COR-L47 (cell line): ENCODE data around the gene TNRC6C.
"Not testable (repeated sequence)": the region's sequence is repeated elsewhere in the genome, so short reads cannot be mapped to it uniquely, and the experiment has no call there.

ENCODE experiments used
- DNase-seq: peaks from one replicate; lab custom pipeline; 2025; lab: John Stamatoyannopoulos, UW

The TNRC6C gene

DNA sequence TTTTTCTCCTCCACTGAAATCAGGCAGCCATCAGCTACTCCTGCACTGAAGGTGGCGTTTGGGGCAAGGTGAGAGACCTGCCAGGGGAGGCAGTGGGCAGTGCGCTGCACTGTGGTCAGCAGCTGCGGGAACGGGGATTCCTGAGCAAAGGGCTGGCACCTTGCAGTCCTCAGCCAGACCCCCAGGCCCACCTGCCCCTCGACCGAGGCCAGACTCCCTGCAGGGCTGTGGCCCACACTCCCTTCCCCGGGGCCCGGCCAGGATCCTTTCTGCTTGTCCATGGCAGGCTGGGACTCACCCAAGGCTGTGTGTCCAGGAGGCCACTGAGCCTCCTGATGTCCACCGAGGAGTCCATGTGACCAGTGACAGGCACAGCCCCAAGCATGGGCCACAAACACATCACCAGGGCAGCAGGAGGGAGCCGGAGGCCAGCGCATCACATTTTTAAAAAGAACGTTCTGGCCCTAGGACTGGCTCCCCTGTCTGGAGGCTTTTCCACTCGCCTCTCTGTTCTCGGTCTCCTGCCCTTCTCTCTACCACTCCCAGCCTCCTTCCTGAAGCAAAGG, 28.5 kb upstream of the TNRC6C start:
- DNase-seq: no peak

DNA sequence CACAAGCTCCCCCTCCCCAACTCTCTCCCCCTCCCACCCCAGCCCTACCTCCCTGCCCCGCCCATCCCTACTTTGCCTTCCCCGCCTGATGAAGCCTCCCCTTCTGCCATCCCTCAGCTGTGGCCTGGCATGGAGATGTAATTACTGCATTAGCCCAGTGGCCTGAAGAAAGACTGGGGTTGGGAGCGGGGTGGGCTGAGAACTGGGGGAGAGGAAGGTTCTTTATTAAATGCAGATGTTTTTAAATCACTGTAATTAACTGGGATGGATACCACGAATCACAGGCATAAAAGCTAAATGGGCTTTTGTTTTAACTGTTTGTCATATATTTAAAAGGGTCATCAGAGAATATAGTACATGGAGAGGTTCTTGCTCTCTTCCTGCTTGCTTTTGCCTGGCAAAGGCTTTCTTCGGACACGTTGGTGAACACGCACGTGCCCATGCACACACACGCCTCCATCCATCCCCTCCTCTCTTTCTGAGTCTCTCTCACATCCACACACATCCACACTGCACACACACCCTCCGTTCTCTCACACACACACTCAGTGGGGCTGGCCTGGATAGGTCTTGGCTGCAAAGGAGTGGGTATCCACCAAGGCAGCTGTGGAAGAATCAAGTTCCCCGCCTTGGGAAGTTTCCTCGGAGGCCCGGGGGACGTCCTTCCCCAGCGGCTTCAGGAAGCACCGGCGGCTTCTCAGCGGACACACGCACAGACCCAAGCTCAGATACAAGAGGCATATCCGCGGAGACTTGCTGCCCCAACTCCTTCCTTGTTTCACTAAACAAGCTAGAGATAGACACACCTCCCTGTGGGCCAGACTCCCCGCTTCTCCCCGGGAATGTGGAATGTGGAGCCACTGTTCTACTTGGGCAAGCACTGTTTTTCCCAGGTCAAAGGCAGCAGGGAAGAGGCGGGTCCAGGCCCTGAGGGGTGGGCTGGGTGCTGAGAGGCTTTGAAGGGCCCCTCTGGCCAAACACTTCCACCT, 27.4 kb upstream of the TNRC6C start:
- no peak for DNase-seq

DNA sequence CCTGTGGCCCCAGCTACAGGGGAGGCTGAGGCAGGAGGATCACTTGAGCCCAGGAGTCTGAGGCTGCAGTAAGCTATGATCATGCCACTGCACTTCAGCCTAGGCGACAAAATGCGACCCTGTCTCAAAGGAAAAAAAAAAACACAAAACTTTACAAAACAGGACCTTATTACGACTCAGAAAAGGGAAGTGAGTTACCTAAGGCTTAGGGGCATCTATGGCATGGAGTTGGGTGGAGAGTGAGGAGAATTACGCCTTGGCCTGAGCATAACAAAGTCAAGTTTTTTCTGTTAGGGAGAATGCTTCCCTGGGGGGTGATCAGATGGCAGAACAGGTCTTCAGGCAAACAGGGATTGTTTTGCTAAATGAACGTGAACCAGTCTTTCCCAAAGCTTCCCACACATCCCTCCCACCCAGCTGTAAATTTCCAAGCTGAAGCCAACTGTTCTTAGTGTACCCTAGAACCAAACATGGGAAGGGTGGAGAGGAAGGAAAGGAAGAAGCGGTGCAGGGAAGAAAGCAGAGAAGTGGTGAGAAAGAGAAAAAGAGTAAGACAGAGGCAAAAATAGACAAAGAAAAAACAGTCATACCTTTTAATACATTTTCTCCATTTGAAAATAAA, 24.6 kb upstream of the TNRC6C start:
- no peak for DNase-seq

DNA sequence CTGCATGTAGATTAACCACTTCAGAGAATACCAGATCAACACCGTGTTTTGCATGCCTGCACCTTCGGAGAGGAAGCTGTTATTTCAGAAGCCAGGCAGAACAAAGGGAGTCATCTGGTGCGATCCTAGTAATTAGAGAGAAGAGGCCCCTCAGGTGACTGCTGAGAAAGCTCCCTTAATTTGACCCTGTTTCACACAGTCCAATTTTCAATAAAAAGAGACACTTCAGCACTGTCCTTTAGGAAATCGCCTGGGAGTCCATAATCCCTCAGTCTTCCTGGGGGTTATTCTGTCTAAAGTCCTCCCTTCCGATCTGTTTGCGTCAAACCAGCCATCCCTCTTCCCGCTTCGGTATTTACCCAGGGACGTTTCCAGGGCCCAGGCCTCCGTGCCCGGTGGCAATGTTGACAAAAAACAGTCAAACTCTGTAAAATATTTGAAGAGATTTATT, 23.4 kb upstream of the TNRC6C start:
- DNase-seq: no peak

DNA sequence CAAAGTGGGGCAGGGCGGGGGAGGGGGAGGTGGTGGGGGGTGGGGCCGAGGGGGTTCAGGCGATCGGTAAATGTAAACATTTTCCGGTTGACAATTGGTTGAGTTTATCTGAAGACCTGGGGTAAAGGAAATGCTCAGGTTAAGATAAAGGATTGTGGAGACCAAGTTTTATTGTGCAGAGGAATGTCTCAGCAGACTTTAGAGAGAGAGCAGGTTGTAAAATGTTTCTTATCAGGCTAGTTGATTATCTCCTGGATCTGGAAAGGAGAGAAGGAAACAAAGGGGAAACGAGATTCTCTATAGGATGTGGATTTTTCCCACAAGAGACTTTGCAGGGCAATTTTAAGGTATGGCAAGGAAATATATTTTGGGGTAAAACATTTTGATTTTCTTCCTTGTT, 22.8 kb upstream of the TNRC6C start:
- not testable (repeated sequence) for DNase-seq

DNA sequence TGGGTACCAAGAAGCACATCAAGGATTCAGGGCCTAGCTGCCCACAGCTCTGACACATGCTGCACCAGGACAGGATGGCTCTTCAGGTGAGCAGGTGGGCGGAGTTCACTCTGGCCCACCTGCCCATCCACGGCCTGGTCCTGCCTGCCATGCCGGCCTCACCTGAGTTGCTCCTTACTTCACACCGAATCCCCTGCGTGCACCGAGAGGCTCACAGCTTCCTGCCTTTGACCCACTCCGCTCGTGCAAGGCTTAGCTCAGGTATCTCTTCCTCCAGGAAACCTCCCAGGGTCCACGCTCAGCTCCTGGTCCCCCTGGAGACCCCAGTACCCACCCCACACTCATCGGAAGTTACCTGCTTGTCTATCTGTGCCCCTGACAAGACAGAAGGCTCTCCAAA, 21.6 kb upstream of the TNRC6C start:
- no peak for DNase-seq

DNA sequence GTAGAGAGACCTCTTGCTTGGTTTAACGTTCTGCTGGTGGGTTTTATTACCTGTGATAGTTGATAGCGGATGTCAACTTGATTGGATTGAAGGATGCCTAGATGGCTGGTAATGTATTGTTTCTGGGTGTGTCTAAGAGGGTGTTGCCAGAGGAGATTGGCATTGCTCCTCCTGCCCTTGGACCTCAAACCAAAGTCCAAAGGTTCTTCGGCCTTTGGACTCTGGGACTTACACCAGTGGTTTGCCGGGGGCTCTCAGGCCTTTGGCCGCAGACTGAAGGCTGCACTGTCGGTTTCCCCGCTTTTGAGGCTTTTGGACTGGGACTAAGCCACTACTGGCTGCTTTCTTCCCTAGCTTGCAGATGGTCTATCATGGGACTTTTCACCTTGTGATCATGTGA, 17.5 kb upstream of the TNRC6C start:
- no peak for DNase-seq

DNA sequence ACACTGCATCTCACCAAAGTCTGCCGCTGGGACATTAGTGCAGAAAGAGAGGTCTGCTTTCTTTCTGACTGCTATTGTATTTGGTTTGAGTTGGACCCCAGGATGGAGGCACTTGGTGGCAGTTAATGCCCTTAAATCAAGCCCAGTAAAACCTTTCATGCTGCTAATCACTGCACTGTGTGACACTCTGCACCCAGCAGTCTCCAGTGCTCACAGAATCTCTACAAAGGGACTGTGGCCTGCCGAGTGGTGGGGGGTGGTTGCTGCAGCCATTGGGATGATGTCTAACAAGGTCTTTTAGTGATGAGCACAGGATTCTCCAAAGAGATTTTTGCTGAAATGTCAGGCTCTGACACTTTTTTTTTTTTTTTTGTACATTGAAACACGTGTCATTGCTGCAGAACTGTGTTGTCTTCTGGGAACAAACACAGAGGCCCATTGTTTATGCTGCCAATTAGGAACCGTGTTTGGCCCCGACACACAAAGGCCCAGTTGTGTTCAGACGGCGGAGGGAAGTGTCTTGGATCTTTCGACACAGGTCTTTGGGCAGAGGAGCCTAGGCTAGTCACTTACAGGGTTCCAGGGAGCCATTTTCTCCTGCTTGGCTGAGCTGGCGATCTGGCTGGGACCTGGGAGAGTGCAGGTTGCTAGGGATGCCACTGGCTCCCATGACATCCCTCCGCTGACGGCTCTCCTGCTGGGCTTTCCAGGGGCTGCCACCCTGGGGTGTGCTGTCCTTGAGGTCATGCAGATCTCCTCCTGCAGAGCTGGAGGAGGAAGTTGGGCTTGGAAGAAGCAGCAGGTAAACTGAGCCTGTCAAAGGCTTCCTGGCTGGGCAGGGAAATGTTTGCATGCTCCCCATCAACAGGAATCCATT, 16.2 kb upstream of the TNRC6C start:
- DNase-seq: no peak

DNA sequence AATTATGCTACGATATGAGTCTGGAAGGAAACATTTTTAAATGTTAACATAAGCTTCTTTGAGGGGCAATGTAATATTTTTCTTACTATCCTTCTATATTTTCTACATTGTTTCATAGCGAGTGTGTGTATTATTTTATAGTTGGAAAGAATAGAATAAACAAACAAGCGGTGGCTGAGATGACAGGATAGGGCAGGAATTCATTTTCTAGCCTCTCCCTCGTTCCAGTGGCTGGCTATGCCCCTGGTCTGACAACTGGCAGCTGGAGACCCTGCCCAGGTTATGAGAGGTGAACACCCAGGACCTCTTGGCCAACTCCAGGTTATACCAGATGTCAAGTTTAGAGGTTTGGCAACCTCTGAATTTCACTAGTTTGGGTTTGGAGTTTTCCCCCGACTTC, 14.5 kb upstream of the TNRC6C start:
- no peak for DNase-seq

DNA sequence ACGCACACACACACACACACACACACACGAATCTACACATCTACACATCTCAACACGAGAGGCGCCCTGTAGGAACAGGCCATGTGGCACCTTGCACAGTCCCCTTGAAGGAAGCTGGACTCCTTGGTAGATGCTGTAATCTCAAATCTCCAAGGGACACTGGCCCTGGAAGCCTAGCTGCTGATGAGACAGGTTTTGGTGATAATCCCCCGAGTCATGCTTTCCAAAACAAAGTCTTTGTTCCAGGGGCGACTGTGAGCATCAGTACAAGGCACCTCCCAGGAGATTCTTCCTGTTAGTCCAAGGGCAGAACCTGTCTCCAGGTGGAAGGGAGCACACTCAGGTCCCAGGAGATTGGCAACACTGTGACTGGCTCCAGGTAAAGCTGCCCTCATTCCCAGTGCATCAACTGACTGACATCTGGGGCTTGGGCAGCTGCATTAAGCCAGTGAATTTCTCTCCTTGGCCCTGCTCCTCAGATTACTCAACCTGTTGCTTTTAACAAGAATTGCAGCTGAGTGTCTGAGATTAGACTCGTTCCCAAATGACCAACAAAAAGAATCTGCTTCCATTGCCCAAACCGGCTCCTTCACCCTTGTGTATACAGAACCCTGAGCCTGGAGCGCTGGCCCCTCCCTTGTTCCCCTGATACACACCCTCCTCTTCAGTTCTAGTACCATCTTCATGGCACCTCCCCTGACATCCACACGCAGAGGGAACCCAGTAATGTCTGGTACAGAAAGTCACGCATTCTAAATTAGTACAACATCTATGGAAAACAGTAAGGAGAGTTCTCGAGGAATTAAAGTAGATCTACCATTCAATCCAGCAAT, 13.9 kb upstream of the TNRC6C start:
- DNase-seq: no peak

DNA sequence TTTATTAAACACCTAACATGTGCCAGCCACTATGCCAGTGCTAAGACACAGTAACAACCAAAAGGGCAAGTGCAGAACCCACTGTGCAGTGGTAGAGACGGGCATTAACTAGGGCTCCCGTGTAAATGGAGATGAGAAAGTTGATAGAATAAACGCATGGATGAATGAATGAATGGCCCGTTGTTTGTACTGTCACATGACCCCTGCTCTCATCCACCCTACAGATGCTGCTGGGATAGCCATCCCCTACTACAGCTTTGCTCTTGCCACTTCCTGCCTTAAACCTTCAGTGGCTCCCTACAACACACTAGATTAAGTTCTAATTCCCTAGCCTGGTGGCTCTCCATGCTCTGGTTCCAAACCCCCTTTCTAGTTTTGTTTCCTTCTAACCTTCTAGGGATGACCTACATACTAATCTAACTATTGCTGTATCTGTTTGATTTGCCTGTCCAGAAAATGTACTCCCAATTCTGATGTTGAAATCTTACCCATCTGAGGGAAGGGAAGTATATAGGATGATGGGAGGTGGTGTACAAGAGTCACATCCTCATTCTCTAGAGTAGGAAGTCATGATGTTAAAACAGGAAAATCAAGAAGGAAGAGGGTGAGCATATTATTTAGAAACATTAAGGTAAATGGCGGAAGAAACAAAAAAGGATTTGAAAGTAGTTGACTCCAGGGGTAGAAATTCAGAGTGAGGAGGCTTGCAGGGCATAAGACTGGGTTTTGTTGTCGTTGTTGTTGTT, 11.4 kb upstream of the TNRC6C start:
- no peak for DNase-seq

DNA sequence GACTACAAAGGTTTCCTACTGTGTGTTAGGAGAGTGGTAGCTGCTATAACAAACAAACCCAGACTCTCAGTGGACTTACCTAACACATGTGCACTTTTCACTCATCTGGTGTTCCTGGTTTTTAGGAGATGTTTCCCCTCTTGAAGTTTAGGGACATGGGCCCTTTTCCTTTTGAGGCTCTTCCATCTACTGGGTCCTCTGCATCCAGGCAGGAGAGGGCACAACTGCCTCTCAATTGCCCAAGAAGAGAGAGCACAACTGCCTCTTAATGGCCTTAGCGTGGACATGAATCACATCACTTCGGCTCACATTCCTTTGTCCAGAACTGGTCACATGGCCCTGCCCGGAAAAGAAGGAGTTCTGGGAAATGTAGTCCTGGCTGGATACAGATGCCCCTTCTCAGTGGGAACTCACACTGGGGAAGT, 9.8 kb upstream of the TNRC6C start:
- DNase-seq: no peak

DNA sequence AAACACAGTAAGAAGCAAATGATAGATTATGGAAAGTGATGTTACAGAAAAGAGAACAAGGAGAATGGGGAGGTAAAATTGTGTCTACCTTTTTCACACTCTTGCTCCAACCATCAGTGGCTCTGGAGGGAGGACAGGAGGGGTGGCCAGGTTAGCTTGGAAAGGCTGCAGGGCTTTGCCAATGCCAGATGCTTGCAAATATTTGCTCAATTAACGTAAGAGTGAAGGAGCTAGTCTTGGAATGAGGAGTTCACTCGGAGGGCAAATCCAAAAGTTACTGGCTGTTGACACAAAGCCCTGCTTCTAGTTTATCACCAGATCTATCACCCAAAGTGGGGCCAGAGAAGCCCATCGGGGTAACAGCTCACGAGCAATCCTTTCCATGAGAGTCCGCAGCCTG, 7.4 kb upstream of the TNRC6C start:
- no peak for DNase-seq

DNA sequence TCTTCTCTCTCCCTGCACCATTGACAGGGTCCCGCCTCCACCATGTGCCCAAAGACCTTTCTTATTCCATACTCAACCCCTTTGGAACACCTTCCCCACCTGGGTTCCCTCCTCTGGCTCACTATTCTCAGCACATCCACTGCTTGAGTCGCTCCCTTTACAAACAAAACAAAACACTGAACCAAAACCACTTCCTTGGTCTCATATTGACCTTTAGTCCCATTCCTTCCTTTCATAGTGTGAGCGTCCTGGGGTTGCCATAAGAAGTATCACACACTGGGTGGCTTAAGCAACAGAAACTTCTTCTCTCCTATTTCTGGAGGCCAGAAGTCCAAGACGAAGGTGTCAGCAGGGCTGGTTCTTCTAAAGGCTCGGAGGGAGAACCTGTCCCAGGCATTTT, 6.1 kb upstream of the TNRC6C start:
- no peak for DNase-seq

DNA sequence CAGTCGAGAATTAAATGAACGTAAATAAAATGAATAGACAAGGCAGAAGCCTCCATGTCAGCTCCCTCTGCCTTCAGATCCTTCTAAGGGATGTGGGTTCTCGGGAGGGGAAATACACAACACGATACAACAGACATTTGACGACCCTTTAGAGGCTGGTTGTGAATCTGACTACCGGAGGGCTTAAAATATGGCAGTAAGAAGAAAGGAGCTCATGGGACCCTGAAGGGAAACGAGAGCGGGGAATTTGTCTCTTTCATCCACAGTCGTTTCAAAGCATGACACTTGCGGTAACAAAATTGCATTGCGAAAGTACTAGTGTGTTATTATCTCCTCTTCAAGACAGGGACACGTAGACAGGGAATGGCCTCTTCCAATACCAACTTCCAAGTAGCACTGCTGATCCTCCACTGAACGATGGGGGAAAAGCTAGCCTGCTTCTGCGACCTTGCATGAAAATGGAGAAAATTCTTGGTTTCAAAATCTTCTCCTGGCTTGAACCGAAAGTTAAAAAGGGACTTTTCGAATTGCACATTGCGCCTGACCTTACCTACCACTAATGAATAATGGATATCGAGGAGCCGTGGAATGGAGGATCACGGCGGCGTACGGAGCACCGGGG, 1.2 kb upstream of the TNRC6C start:
- no peak for DNase-seq

DNA sequence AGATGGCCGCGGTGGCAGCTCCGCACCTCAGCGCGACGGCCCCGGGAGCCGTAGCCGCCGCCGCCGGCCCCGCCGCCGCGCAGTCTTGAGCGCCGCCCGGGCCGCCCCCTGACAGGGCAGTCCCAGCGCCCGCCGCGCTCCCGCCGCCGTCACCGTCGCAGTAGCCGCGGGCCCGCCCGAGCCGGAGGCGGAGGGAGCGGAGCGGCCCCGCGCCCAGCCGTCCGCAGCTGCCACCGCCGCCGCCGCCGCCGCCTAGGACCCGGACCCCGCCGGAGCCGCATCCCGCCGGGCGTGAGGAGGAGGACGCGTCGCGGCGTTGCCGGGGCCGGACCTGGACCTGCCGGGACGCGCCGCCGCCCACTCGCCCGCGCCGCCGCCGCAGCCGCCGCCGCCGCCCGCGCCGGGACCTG, 218 bp downstream of the TNRC6C start:
- DNase-seq: no peak

DNA sequence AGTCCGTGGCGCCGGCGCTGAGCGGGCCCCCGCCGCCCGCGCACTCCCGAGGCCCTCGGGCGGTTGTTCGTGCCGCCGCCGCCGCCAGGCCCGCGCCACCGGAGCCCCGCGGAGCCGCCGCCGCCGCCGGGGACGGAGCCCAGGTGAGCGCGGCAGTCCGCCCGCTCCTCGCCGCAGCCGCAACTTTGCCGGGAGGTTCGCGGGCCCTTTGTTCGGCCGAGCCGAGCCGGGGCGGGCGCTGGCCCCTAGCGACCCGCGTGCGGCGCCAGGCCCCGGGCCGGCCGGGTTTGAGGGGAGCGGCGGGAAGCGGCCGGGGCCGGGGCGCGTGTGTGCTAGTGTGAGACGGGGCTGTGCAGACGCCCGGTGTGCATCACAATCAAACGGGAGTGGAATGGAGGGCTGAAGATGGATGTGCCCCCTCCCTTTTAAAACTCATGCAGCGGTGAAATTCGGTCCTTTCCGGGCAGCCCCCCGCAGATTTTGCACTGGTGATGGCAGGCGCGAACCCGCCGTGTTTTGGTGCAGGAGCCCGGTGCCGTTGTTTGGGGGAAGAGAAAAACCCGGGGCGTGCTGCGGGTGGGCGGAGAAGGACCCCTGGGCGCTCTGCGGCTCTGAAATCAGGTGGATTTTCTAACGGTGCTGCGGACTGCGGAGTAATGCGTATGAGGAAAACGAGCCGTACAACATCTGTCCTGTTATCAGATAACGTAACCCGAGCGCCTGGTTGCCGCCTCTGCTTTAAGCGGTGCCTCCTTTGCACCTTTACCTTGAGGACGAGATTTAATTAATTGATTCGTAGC, 823 bp downstream of the TNRC6C start:
- no peak for DNase-seq

DNA sequence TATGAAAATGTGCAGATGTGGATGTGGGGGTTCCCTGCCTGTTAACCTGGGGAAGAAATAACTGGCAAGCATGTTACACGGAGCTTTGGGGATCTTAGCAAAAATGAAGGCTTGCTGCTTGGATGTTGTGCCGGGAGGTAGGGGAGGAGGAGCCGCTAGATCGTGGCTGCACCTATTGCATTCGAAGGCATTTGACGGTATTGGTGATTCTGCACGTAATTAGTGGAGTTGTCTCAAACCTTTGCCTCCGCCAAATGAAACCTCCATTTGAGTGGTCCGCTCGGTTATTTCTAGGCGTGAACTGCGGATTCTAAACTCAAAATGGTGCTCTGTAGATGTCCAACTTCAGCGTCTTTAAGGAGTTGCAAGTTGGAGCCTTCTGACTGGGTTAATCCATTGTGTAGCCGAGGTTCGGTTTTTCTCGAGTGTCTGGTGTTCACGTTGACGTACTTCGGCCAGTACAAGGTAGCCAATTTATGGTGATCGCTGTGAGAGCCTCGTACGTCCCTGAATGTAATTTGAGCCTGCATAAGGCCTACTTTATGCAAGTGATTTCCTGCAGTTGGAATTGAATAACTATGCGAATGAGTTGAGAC, 1.5 kb downstream of the TNRC6C start:
- DNase-seq: no peak

DNA sequence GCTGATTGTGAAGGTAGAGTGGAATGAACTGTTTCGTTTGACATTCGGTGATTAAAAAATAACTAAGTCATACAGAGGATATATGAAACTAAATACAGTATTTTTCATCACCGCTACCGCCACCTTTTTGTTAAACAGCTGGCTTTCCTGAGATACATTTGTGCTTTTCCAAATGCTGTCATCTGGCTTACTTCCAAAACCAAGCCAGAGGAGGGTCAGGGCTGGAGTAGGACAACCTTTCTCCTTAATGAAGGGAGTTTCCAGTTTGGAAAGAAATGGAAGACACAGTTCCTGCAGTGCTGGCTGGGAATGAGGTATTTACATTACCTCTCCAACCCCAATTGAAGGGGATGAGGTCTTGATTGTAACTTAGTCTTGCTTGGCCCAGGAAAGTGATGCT, 3.2 kb downstream of the TNRC6C start:
- no peak for DNase-seq
